Heart left ventricle (tissue), 16 donors: ENCODE measurements around the gene ZDHHC14. TPM values are rescaled to one million over a fixed set of nuclear protein-coding genes. Genes with fewer than 3 reads are reported as not detected.

ENCODE experiments used
- ATAC-seq, 4 donors: fragments of 200-7000 bp; cut with Tn5 transposase; one replicate each; pipeline ENCODE4 v1.9.1; 2020 to 2022; ENCODE audit warnings: moderate library complexity in 4 of 4, mild to moderate bottlenecking in 3 of 4, moderate number of reproducible peaks in 1 of 4
- DNase-seq, 5 donors: peaks; one replicate each; pipeline ENCODE4 v3.0.0-alpha.2; 2020
- H3K27ac ChIP-seq, 12 donors: fragments of 200-600 bp; sonication (generic) in 4 of 12; one replicate each; pipeline versions ENCODE4 v1.5.0 to v1.8.0; 2016 to 2022; ENCODE audit warnings: mild to moderate bottlenecking in 2 of 12
- H3K27me3 ChIP-seq, 9 donors: fragments of 200-600 bp; sonication (generic) in 2 of 9; one replicate each; pipeline versions ENCODE4 v1.5.1 to v1.8.0; 2016 to 2022; ENCODE audit warnings: mild to moderate bottlenecking in 3 of 9
- H3K36me3 ChIP-seq, 9 donors: fragments of 200-600 bp; sonication (generic) in 2 of 9; one replicate each; pipeline versions ENCODE4 v1.5.0 to v1.8.0; 2018 to 2022; ENCODE audit warnings: mild to moderate bottlenecking in 2 of 9
- H3K4me1 ChIP-seq, 12 donors: fragments of 200-600 bp; sonication (generic) in 4 of 12; one replicate each; pipeline versions ENCODE4 v1.5.0 to v1.8.0; 2016 to 2022; ENCODE audit warnings: mild to moderate bottlenecking in 3 of 12
- H3K4me3 ChIP-seq, 12 donors: fragments of 200-600 bp; sonication (generic) in 4 of 12; one replicate each; pipeline versions ENCODE4 v1.5.0 to v1.8.0; 2017 to 2022; ENCODE audit warnings: mild to moderate bottlenecking in 9 of 12, moderate library complexity in 4 of 12
- H3K9me3 ChIP-seq, 12 donors: fragments of 200-600 bp; sonication (generic) in 4 of 12; one replicate each; pipeline versions ENCODE4 v1.5.0 to v1.8.0; 2016 to 2022; ENCODE audit warnings: mild to moderate bottlenecking in 1 of 12
- POLR2A ChIP-seq, 2 donors: fragments of 450-650 bp; IDR thresholded peaks; one replicate each; pipeline ENCODE4 v1.6.1; 2017; ENCODE audit warnings: antibody characterized with exemption in 2 of 2, mild to moderate bottlenecking in 2 of 2, moderate library complexity in 2 of 2
- WGBS, 4 donors: extraction: QIAGEN DNeasy Blood & Tissue Kit in 2 of 4; methylation state at CpG; one replicate each; pipeline versions ENCODE4 v1.1.5 to v1.1.7; 2013 to 2018; 5-methylcytosine and 5-hydroxymethylcytosine counted together
- intact Hi-C, 10 donors: fragments of 100-400 bp; cut with DNase I; formaldehyde crosslinking; loops; one replicate each; pipeline versions ENCODE4 v1.11.1 to v1.14.2; 2022
- polyA plus RNA-seq, 2 donors: library from polyadenylated mRNA; stranded (reverse); fragments of 200-250 nt; gene quantifications; one replicate each; pipeline ENCODE4 v1.2.3, GENCODE V29; 2013
- total RNA-seq, 9 donors: library from RNA; depleted of rRNA in 2 of 9; stranded (reverse); fragments of >200 nt in 2 of 9; fragmentation: NEBNext Ultra II Directional in 3 of 9; extraction: Animal tissue kit (Norgen Biotek cat#: 25700) in 3 of 9; gene quantifications; one replicate each; pipeline versions ENCODE4 v1.1.0 to v1.2.4, GENCODE V29; 2016 to 2023
- TF ChIP-seq, protein P1 (sequence below), 12 donors: fragments of 200-600 bp; sonication (generic) in 4 of 12; IDR thresholded peaks; one replicate each; pipeline versions ENCODE4 v1.5.0 to v1.8.0; 2018 to 2022; ENCODE audit warnings: antibody characterized with exemption in 12 of 12, mild to moderate bottlenecking in 5 of 12
- donor health status: ischemic (EF 13 %, LVEDD 7.1; RV severe dilation, severe dysfunction).
- donor health status: healthy with polysubstance abuse.
- donor health status: DM: no; HTN: yes; CAD: no.
- donor health status: DM: no; HTN: no; CAD: no.
- donor health status: ischemic (EF 25% LVEDD 6.9; RV normal size, moderate dysfunction).
- donor health status: ischemic (EF 25% LVEDD 5.7; RV mildly dilated, moderate dysfunction).
- donor health status: healthy.
- donor health status: DM: yes; HTN: yes; CAD: no.
- donor health status: ischemic (EF 35%, LVEDD 5.7; RV mildly dilated, moderate dysfunction).
- donor health status: nonischemic (EF 11% LVEDD 7.7; RV severe dilation, severe dysfunction).
- donor health status: DM: yes; HTN: yes; CAD: no.
- donor health status: PGD.
- donor health status: ischemic (EF 29% LVEDD 5.4; RV normal size, mild dysfunction).
- donor health status: nonischemic (EF 23%, LVEDD 6.1; RV moderate dilation, normal function).

The ZDHHC14 gene
- total and polyA plus RNA-seq, 11 donors = 7.0 to 25.8 (median 15.4) TPM

DNA sequence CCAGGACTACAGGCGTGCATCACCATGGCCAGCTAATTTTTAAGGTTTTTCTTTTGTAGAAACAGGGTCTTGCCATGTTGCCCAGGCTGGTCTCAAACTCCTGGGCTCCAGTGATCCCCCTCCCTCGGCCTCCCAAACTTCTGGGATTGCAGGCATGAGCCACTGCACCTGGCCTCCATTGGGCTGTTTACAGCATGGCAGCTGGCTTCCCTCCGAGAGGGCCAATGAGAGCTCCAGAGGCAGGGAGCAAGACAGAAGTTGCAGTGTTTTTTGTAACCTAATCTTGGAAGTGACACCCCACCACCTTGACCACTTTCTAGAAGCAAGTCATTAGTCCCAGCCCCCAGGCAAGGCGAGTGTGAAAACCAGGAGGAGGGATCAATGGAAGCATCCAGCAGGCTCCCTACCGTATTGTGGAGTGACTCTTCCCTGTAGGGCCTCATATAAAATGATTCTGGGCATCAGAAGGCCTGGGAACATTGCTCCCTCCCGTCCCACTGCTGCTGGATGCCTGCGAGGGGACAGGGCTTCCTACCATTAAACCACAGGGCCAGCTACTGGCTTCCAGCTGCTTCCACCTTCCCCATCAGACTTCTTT lies 144.4 kb downstream of the ZDHHC14 start:
- DNase-seq = no peak
- ATAC-seq = no peak
- 95 to 99% (median 96%) methylated on average over 6 to 7 of the region's 7 CpGs for WGBS, 4 donors
- Histone ChIP-seq H3K4me1 (peaks cover 0 to 46% (median 11%) of the 10 kb centered on the region in 12 donors), H3K36me3 (no peaks in the 10 kb centered on the region), H3K27ac (no peak overlapping the region), H3K27me3 (no peaks in the 10 kb centered on the region), H3K9me3 (no peaks in the 10 kb centered on the region), H3K4me3 (no peak overlapping the region)
- intact Hi-C loops = no loop called here
- TF ChIP-seq POLR2A (IDR thresholded peaks at IDR 0.05) = no peak
- TF ChIP-seq, protein P1, sequence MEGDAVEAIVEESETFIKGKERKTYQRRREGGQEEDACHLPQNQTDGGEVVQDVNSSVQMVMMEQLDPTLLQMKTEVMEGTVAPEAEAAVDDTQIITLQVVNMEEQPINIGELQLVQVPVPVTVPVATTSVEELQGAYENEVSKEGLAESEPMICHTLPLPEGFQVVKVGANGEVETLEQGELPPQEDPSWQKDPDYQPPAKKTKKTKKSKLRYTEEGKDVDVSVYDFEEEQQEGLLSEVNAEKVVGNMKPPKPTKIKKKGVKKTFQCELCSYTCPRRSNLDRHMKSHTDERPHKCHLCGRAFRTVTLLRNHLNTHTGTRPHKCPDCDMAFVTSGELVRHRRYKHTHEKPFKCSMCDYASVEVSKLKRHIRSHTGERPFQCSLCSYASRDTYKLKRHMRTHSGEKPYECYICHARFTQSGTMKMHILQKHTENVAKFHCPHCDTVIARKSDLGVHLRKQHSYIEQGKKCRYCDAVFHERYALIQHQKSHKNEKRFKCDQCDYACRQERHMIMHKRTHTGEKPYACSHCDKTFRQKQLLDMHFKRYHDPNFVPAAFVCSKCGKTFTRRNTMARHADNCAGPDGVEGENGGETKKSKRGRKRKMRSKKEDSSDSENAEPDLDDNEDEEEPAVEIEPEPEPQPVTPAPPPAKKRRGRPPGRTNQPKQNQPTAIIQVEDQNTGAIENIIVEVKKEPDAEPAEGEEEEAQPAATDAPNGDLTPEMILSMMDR (IDR thresholded peaks at IDR 0.05) = no peak

DNA sequence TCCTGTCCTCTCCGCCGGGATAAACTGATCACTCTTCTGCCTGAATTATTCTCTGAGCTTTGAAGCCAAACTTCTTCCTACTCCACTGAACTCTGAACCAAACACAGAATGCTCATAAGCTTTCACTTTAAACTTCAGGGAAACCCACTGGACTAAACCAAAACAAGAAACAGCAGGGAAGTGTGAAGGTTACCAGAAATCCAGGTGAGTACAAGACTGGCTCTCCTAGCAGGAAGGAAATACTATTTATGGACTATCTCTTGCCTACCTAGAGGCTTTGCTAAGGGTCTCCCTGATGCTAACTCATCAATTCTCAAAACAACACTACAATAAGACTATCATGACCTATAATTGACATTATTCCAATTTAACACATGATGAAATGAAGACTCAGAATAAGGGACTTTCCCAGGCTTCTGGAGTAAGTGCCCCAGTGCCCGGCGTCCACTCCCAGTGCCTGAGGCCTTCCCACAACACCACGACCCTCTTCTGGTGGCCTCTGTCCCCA lies 145.0 kb downstream of the ZDHHC14 start:
- ATAC-seq = no peak
- no peak for DNase-seq

DNA sequence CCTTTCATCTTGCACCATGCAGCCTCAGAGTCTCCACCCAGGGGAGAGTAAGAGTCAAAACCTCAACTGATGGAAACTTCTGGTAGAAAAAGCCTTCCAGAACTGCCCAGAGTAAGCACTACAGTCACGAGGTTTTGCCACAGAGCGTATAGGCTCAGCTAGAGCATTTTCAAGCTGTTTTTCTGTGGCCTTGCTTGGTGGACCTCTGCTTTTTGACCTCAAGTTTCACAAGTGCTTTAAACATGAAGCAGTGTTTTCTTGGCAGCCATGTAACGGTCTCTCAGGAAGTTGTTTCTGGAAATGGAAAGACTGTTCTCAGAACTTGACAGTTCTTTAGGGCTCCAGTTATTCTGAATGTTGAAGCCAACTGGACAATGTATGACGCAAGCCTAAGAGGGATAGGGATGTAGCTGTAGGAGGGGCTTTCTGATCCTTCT lies 146.5 kb downstream of the ZDHHC14 start:
- Histone ChIP-seq H3K4me3 (no peak overlapping the region), H3K27ac (peak overlapping the region in 6 of 12 donors; percentile 13 to 72 (median 55)), H3K27me3 (no peaks in the 10 kb centered on the region), H3K4me1 (peaks cover 0 to 36% (median 11%) of the 10 kb centered on the region in 12 donors), H3K9me3 (no peaks in the 10 kb centered on the region), H3K36me3 (no peaks in the 10 kb centered on the region)
- DNase-seq = no peak
- 51 to 65% (median 53%) methylated on average over 4 of the region's 4 CpGs for WGBS, 4 donors
- peak; percentile 46 to 85 (median 75) for ATAC-seq
- intact Hi-C loops = no loop called here
- TF ChIP-seq POLR2A (IDR thresholded peaks at IDR 0.05) = no peak
- TF ChIP-seq, protein P1 (IDR thresholded peaks at IDR 0.05) = peak in 3 of 12 donors; percentile 10 to 31 (median 18)

More for the DNA sequence above, 145.0 kb downstream of the ZDHHC14 start:
- intact Hi-C loops = no loop called here
- Histone ChIP-seq H3K9me3 (no peaks in the 10 kb centered on the region), H3K27ac (no peak overlapping the region), H3K4me3 (no peak overlapping the region), H3K27me3 (no peaks in the 10 kb centered on the region), H3K36me3 (no peaks in the 10 kb centered on the region), H3K4me1 (peaks cover 0 to 42% (median 11%) of the 10 kb centered on the region in 12 donors)
- 67 to 97% (median 85%) methylated on average over 5 of the region's 5 CpGs for WGBS, 4 donors
- TF ChIP-seq POLR2A (IDR thresholded peaks at IDR 0.05) = no peak
- TF ChIP-seq, protein P1 (IDR thresholded peaks at IDR 0.05) = no peak

- Histone ChIP-seq H3K9me3 (no peaks in the 10 kb centered on the region), H3K27ac (no peak overlapping the region), H3K4me1 (peaks cover 0 to 36% (median 11%) of the 10 kb centered on the region in 12 donors), H3K4me3 (no peak overlapping the region), H3K36me3 (no peaks in the 10 kb centered on the region), H3K27me3 (no peaks in the 10 kb centered on the region)
- DNase-seq (no peak), ATAC-seq (no peak)
- TF ChIP-seq, protein P1 (IDR thresholded peaks at IDR 0.05) = no peak
- TF ChIP-seq POLR2A (IDR thresholded peaks at IDR 0.05) = no peak
- intact Hi-C loops = no loop called here
- 86 to 93% (median 91%) methylated on average over 5 of the region's 5 CpGs for WGBS, 4 donors
Measured at GRCh38 chr6:157528931-157529653, 148.1 kb downstream of the ZDHHC14 start.
